GM15510 (cell line): ENCODE measurements around the gene BRINP1.

Experiments
- POLR2A ChIP-seq: IDR thresholded peaks from 3 replicates; pipeline ENCODE4 v1.6.1; 2011; ENCODE audit warnings: borderline replicate concordance; ENCODE audit not compliant: insufficient read length; ENCODE audit errors: extremely low read depth

BRINP1 gene

DNA sequence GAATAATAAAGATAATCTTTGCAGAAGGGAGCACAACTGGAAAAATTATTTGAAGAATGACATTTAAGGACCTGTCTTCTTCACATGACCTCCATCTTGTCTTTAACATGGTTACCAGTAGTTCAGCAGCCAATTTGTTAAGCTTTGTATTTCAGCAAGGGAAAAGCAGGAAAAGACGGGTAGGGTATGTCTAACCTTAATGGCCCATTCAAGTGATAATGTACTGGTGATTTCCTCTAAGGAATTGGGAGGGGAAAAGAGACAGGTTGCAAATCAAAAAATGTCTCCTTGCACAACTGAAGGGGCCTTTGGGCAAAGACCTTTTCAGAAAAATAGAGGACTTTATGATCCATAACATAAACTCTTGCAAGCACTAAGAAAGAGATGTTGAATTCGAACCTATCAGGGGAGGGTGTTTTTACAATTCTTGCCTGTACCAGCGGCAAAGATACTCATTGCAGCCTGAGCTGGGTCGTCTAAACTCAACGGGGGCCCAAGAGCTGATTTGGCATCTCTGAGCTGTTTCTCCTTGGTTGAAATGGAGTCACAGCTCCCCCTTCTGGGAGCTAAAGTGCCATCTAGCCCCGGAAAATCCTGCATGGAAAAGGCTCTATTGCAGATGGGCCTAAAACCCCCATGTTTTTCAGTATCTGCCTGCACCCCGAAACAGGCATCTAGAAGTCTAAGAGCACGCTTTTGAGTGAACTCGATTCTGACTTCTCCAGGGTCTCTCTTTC lies 3.8 kb downstream of the BRINP1 start:
- no peak for TF ChIP-seq POLR2A

DNA sequence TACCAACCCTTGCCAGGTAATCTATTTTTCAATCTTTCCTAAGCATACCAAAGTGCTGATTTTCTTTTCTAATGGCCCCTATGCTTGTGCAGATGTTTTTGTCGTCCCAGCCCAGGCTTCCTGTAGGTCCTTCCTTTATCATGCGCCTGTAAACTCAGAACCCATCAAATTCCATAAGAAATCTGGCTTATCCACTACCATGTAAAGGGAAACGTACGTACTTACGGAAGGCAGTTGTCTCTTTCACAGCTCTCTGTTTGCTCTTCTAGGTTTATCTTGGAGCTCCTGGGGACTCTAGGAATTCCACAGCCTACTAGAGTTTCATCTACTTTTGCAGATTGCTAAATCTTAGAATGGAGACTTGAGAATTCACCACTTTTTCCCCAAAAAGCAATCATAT lies 9.0 kb downstream of the BRINP1 start:
- TF ChIP-seq POLR2A, result no peak

DNA sequence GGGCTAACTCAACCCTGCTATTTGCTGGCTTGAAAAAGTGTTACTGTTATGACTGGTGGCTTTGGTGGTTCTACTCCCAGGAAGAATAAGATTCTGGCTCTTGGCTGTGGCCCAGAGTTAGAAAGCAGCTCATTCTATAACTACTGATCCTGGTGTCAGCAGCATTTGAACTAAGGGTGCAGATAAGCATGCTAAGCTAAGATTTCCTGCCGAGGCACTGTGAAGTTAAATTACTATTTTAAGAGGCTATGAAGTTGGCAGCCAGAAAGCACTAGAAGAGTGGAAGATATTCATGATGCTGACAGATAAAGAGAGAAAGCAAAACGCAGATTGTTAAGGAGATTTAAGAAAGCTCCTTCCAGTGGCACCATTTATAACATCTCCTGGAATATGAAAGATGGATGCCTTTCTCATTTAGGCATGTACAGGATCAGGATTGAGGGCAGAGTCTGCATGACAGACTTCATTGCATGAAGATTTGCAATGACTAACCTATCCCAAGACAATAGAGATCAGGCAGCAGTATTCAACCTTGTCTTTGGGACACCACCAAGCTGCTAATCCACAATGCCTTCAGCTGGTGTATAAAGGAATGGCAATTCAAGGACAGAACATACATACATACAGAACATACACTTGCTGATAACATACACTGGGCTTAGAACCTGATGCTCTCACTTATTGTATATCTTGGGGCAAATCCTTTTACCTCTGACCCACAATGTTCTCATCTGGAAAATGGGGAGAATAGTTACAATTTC lies 11.7 kb downstream of the BRINP1 start:
- no peak for TF ChIP-seq POLR2A

DNA sequence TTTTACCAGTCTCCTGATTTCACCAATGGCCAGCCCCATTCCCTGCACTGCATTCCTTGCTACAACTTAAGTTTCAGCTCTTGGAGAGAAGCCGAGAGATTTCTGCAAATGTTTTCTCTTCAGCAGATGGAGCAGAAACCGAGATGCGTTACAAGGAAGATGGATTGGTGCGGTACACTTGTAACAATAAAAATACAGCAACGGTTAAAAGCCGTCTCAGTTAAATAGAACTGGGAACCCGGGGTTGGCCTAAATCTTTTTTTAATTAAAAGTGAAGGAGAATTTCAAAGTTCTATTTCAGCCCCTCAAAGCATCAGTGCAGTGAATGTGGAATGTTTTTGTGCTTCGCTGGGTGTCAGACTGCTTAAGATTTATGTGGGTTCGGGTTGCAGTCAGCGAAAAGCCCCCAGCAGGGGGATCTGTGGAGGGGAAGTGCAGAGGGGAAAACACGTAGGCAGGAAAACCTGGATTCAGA lies 19.8 kb downstream of the BRINP1 start:
- TF ChIP-seq POLR2A, result no peak

DNA sequence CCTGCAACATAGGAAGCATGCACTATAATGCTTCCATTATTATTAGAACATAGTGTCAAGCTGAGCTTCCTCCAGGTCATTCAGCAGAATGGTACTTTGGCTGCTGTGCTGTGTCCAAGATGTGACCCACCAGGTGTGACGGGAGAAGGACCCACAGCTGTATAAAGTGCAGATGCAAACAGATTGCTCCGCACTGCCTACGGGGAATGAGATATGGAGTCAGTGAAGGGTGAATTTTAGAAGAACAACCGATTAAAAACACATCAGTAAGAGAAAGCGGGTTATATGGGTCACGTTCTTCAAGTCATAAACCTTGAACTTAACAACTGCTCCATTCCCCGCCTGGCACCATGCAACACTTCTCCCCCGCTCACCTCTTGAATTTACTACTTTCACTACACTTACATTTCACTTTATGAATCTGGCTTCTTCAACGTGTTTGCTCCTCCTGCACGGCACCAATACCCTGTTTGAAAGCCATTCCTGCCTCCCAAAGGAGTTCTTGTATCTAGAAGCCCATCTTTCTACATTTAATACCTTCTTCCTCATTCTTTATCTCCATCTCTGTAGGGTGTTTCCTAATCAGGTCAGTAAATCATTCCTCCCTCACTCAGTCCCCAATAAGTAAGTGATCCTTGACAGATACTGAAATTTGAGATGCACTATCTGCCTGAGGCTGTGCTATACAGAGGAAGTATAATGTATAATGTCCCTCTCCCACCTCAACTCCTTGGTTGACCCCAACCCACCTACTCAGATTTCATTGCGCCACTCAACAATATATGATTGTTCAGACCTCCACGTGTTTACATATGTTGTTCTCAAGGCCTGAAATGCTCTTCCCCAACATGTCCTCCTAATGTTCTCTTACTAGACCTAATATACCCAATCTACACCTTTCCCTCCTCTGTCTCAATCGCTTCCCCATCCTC lies 25.9 kb downstream of the BRINP1 start:
- TF ChIP-seq POLR2A, result no peak

DNA sequence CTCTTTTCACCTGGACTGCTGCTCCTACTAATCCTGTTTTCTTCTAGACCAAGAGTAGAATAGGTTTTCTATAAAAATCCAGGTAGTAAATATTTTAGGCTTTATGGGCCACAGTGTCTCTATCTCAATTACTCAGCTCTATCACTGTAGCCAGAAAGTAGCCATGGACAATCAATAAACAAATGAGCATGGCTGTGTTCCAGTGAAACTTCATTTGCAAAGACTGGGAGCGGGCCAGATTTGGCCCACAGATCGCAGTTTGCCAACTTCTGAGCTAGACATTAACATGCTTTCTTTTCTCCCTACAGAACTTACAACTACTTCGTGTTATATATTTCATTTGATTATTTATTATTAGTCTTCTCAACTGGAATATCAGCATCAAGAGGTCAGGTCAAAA lies 30.2 kb downstream of the BRINP1 start:
- no peak for TF ChIP-seq POLR2A

DNA sequence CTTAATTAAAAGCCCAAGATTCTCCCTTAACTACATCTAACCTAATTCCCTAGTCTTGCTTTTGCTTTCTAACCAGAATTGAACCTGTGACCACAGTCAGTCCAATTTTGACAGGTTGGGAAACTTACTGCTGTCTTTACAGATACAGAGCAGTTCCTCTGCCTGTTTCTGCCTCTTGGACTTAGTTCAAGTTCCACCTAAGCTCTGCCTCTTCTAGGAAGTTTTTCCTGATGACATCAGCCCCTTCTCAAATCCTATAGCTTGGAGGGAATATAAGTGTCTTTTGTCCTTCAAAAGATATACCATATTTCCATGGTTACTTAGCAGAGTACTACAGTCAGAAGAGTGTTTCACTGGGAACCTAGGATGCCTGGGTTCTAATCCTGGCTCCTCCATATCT lies 31.7 kb downstream of the BRINP1 start:
- TF ChIP-seq POLR2A, result no peak

DNA sequence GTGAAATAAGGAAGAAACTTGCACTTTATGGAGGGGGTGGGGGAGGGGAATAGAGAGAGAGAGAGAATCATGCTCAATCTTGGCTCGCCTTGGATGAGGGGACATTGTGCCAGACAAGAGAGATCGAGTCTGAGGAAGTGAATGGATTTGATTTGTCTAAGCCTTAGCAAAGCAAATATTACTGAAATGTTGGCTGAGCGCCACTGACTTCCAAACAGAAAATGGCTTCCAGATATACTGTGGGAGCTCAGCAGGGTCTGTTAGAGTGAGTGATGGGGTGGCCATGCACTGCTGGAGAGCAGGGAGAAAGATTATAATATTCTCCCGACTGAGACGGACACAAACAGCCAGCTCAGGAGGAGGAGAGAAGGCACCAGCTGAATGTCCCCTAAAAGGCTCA lies 34.5 kb downstream of the BRINP1 start:
- TF ChIP-seq POLR2A, result no peak

DNA sequence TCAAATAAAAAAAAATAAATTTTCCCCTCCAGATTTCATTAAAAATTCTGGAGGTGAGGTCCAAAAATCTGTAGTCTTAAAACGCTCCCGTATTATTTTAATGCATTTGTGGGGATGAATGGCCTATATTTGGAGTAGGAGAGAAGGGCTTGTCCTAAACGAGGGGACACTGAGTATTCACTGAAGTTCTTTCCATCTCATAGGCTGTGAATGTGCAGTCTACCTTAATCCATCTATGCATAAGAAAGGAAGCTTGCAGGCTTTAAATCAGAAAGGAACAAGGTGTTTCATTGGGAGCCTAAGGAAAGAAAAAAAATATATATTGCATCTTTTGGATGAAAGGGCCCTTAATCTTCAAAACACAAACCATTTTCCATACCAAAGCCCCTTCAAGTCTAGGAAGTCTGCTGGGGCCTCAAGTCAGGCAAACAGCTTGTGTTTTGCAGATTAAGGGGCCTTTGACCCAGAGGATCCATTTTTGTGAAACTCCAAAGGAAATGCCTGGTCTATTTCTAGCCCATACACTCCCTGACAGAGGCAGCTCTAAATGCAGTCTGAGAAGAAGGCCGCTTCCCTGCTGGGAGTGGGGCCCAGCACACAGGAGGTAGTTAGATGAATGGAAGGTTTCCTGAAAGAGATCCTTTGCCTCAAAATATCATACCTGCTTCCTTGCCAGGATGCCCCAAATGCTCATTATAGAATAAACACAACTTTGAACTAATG lies 35.6 kb downstream of the BRINP1 start:
- no peak for TF ChIP-seq POLR2A

DNA sequence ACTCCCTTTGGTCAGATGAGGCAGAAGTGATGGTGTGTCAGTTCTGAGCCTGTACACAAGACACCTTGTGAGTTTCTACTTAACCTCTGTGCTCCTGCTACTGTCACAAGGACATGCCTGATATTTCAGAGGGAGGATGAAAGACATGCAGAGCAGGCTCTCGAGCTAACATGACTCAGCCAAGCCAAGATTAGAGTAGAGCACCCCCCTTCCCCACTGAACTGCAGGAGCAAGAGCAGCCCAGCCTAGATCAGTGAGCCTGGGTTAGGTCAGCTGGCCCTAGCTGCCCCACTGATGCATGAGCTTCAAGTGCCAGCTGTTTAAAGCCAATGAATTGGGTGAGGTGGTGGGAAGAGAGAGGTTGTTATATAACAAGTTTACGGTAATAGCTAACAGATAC lies 36.7 kb downstream of the BRINP1 start:
- no peak for TF ChIP-seq POLR2A

DNA sequence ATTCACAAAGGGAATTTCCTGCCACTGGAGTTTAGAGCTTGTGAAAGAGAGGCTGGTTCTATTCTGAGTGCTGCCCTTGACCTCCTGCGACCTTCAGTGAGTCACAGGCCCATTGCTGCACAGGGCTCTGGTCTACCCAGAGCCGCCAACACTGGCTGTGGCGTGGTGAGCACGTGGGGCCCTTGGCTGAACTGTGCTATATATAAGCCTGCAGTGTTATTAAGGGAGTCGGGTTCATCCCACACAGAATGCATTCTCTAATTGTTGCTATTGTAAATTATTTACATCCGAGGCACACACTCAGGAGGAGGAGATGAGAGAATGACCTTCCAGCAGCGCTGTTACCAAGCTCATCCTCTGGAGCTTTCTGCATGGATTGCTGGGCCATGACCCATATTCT lies 47.1 kb downstream of the BRINP1 start:
- no peak for TF ChIP-seq POLR2A

DNA sequence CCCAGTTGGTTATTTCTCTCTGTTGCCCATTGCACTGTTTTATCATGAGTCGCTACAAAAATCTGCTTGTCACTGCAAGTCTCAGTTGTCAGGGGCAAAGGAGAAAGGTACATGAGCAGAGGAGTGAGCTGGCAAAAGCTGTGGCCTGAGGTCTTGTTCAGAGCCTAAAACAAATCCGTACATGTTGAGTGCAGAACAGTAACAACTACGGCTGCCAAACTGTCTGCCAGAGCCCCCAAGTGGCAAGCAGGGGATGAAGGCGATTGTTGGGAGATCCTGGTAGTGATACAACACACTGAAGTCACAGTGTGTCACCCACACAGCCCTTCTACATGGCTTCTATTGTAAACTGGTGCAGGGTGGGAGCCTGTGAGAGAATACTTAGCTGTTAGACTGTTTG lies 50.9 kb downstream of the BRINP1 start:
- no peak for TF ChIP-seq POLR2A

DNA sequence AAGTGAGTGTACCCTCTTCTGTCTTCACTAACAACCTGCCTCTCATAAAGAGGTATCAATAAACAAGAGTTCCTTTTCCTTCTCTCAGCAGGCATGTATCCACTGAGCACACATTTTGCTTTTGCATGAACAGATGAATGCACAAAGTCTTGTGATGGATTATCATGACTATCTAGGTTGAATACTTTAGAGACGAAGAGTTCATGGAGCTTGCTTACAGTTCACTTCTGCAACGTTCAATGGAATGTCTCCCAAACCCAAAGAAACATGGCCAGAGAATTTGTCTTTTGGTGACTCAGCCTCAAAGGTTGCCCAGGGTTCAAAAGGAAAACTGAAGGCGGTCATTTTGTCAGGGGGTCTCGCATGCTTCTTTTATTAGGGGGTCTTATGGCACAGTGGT lies 55.4 kb downstream of the BRINP1 start:
- TF ChIP-seq POLR2A, result no peak

DNA sequence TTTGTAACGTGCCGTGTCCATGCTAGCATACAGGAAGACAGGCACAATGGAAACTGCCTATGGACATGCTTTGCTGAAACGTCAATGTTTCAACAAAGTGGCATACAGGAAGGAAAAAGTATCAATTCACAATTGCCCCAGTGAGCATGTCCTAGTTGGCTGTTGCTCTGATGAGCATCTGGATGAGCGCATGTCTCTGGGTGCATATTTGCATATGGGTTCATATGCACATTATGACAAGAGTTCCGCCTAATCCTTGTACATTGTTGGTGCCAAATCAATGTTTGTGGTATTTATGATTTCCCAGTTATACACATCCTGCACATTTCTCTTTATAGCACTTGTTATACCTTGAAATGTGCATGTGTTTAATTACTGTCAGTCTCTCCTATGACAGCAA lies 58.5 kb downstream of the BRINP1 start:
- TF ChIP-seq POLR2A, result no peak
